ENCODE results near the gene STAM2. TPM values are rescaled to one million over a fixed set of nuclear protein-coding genes. Genes with fewer than 3 reads are reported as not detected.
"Not testable (repeated sequence)": the region's sequence is repeated elsewhere in the genome, so short reads cannot be mapped to it uniquely, and the experiment has no call there.

Gene STAM2
- total RNA-seq, 6 experiments from 2014 or later = 12.1 to 18.6 (median 14.2) TPM

GRCh38 chr2:152183401-152184073, 8.0 kb upstream of the STAM2 start:
- ATAC-seq (no peak), DNase-seq (no peak)
- Histone ChIP-seq H3K27ac (no peak overlapping the region), H3K9me3 (no peaks in the 10 kb centered on the region), H3K27me3 (no peaks in the 10 kb centered on the region), H3K4me3 (no peak overlapping the region), H3K4me1 (no peaks in the 10 kb centered on the region), H3K36me3 (no peaks in the 10 kb centered on the region)
- intact Hi-C loops (cut with DNase I) = loop anchor here in 1 of 2 donors (10.0 kb wide), 1 partner anchor 451 kb away; no protein-coding TSS in a partner anchor
- TF ChIP-seq POLR2A (IDR thresholded peaks at IDR 0.05) (no peak), CTCF (IDR thresholded peaks at IDR 0.05) (no peak)
- 0% methylated on average over 1 of the region's 1 CpG for WGBS (ENCODE audit: insufficient coverage, low coverage, low lambda C conversion rate, missing lambda C conversion rate)

GRCh38 chr2:152177667-152178066, 2.1 kb upstream of the STAM2 start:
- H3K9me3 ChIP-seq; ATAC-seq; H3K4me3 ChIP-seq; intact Hi-C loops (cut with DNase I); H3K27me3 ChIP-seq; H3K27ac ChIP-seq; H3K36me3 ChIP-seq; DNase-seq: not testable (repeated sequence)
- H3K4me1 ChIP-seq = peaks cover 0 to 13% (median 5%) of the 10 kb centered on the region in 4 donors
- 100% methylated on average over 3 of the region's 7 CpGs for WGBS (ENCODE audit: insufficient coverage, low coverage, low lambda C conversion rate, missing lambda C conversion rate)

GRCh38 chr2:152176113-152176714, 651 bp upstream of the STAM2 start:
- ATAC-seq (peak in 3 of 4 donors; percentile 1 to 2 (median 1)), DNase-seq (no peak)
- Histone ChIP-seq H3K27ac (peak overlapping the region; percentile 98 to 99 (median 99)), H3K9me3 (no peaks in the 10 kb centered on the region), H3K4me1 (peaks cover 0 to 20% (median 5%) of the 10 kb centered on the region in 4 donors), H3K27me3 (no peaks in the 10 kb centered on the region), H3K4me3 (peak overlapping the region; percentile 75 to 94 (median 90)), H3K36me3 (no peaks in the 10 kb centered on the region)
- intact Hi-C loops (cut with DNase I) = no loop called here
- WGBS (ENCODE audit: insufficient coverage, low coverage, low lambda C conversion rate, missing lambda C conversion rate) = 7% methylated on average over 15 of the region's 29 CpGs
- TF ChIP-seq POLR2A (IDR thresholded peaks at IDR 0.05) (no peak), CTCF (IDR thresholded peaks at IDR 0.05) (no peak)

- ATAC-seq (peak in 1 of 4 donors; percentile 1), DNase-seq (no peak)
- no peaks in the 10 kb centered on the region for H3K9me3 ChIP-seq
- H3K27me3 ChIP-seq = no peaks in the 10 kb centered on the region
- TF ChIP-seq POLR2A (IDR thresholded peaks at IDR 0.05) (no peak), CTCF (IDR thresholded peaks at IDR 0.05) (no peak)
- peak overlapping the region; percentile 98 to 99 (median 99) for H3K27ac ChIP-seq
- no peaks in the 10 kb centered on the region for H3K36me3 ChIP-seq
- under 1% methylated on average over 8 of the region's 10 CpGs for WGBS (ENCODE audit: insufficient coverage, low coverage, low lambda C conversion rate, missing lambda C conversion rate)
- intact Hi-C loops (cut with DNase I) = no loop called here
- H3K4me1 ChIP-seq = peaks cover 0 to 20% (median 5%) of the 10 kb centered on the region in 4 donors
- H3K4me3 ChIP-seq = peak overlapping the region; percentile 75 to 94 (median 90)
These were observed 573 bp downstream of the STAM2 start for GRCh38 chr2:152175012-152175367.

- Histone ChIP-seq H3K9me3 (no peaks in the 10 kb centered on the region), H3K27ac (peak overlapping the region; percentile 98 to 99 (median 99)), H3K36me3 (no peaks in the 10 kb centered on the region), H3K4me3 (peak overlapping the region; percentile 75 to 94 (median 90)), H3K4me1 (peaks cover 0 to 20% (median 5%) of the 10 kb centered on the region in 4 donors), H3K27me3 (no peaks in the 10 kb centered on the region)
- no peak for TF ChIP-seq CTCF (IDR thresholded peaks at IDR 0.05)
- TF ChIP-seq POLR2A (IDR thresholded peaks at IDR 0.05) = no peak
- intact Hi-C loops (cut with DNase I) = no loop called here
- ATAC-seq (no peak), DNase-seq (no peak)
- 11% methylated on average over 7 of the region's 7 CpGs for WGBS (ENCODE audit: insufficient coverage, low coverage, low lambda C conversion rate, missing lambda C conversion rate)
These were observed 989 bp downstream of the STAM2 start for GRCh38 chr2:152174574-152174973.
